ENCODE results near the gene NUTM2E.
"Not testable (repeated sequence)": the region's sequence is repeated elsewhere in the genome, so short reads cannot be mapped to it uniquely, and the experiment has no call there.

DNA sequence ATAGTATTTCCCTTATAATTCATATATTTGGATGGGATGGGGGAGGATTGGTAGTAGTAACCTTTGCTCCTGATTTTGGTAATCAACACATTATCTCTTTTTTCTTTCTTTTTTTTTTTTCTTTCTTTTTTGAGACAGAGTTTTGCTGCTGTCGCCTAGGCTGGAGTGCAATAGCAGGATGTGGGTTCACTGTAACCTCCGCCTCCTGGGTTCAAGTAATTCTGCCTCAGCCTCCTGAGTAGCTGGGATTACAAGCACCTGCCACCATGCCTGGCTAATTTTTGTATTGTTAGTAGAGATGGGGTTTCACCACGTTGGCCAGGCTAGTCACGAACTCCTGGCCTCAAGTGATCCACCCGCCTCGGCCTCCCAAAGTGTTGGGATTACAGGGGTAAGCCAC is 3.2 kb upstream of the NUTM2E start:
- not testable (repeated sequence) for TF ChIP-seq CTCF, POLR2A, POLR2AphosphoS5 (IDR thresholded peaks at IDR 0.05)

Data from upper lobe of left lung (tissue), 4 donors.